CD4-positive, CD25-positive, alpha-beta regulatory T cell (primary cell): ENCODE results near the gene TNP2. TPM values are rescaled to one million over a fixed set of nuclear protein-coding genes. Genes with fewer than 3 reads are reported as not detected.
A peak's percentile ranks its signal among the peaks of the same experiment; 100 is the strongest.

ENCODE experiments used
- ATAC-seq, 2 donors: fragments of 150-1000 bp; cut with Tn5 transposase; one replicate each; pipeline ENCODE4 v1.10.0; 2021; ENCODE audit warnings: low read depth in 2 of 2, moderate number of reproducible peaks in 2 of 2, moderate library complexity in 1 of 2
- DNase-seq, 3 donors: peaks; one replicate each; pipeline versions ENCODE4 v3.0.0 to v3.0.0-alpha.2; 2012 to 2022; ENCODE audit warnings: mixed read lengths in 1 of 3
- H3K27ac ChIP-seq: one replicate; pipeline ENCODE4 v1.7.0; 2013; ENCODE audit warnings: mild to moderate bottlenecking, low read length; ENCODE audit not compliant: insufficient read depth, poor library complexity, severe bottlenecking
- H3K27me3 ChIP-seq: one replicate; pipeline ENCODE4 v1.7.0; 2013; ENCODE audit warnings: low read length; ENCODE audit not compliant: control insufficient read depth, insufficient read depth
- H3K36me3 ChIP-seq: one replicate; pipeline ENCODE4 v1.7.0; 2013; ENCODE audit warnings: mild to moderate bottlenecking, low read length, moderate library complexity; ENCODE audit not compliant: control insufficient read depth, insufficient read depth
- H3K4me1 ChIP-seq: 2 replicates; pipeline ENCODE4 v1.7.0; 2013; ENCODE audit warnings: mild to moderate bottlenecking, low read length; ENCODE audit not compliant: insufficient read depth, control insufficient read depth, poor library complexity, severe bottlenecking
- H3K4me3 ChIP-seq: one replicate; pipeline ENCODE4 v1.7.0; 2013; ENCODE audit warnings: low read depth, mild to moderate bottlenecking, low read length, moderate library complexity
- H3K9me3 ChIP-seq, 2 experiments: 1 replicate in 1 of 2; 2 replicates in 1 of 2; pipeline ENCODE4 v1.7.0; 2013; ENCODE audit warnings: low read length in 2 of 2, mild to moderate bottlenecking in 1 of 2, moderate library complexity in 1 of 2; ENCODE audit not compliant: control insufficient read depth in 2 of 2
- H3K27ac Mint-ChIP-seq, 3 donors: one replicate each; pipeline ENCODE4 v1.8.0; 2020 to 2022; ENCODE audit warnings: mild to moderate bottlenecking in 3 of 3, mixed read lengths in 3 of 3, moderate library complexity in 2 of 3
- H3K27me3 Mint-ChIP-seq: one replicate; pipeline ENCODE4 v1.8.0; 2022; ENCODE audit warnings: mild to moderate bottlenecking, mixed read lengths
- H3K36me3 Mint-ChIP-seq: one replicate; pipeline ENCODE4 v1.8.0; 2020; ENCODE audit warnings: mixed read lengths
- H3K4me1 Mint-ChIP-seq, 4 donors: one replicate each; pipeline ENCODE4 v1.8.0; 2020 to 2022; ENCODE audit warnings: mixed read lengths in 4 of 4, mild to moderate bottlenecking in 1 of 4
- H3K4me3 Mint-ChIP-seq, 4 donors: one replicate each; pipeline ENCODE4 v1.8.0; 2020 to 2022; ENCODE audit warnings: mild to moderate bottlenecking in 4 of 4, mixed read lengths in 4 of 4, moderate library complexity in 3 of 4
- H3K9me3 Mint-ChIP-seq, 7 donors: one replicate each; pipeline ENCODE4 v1.8.0; 2020 to 2022; ENCODE audit warnings: mixed read lengths in 7 of 7, mild to moderate bottlenecking in 3 of 7, moderate library complexity in 2 of 7
- polyA plus RNA-seq, 4 donors: library from polyadenylated mRNA; unstranded; fragments of 300-500 nt; fragmentation: Illumina TruSeq; gene quantifications; one replicate each; pipeline ENCODE4 v1.2.3, GENCODE V29; 2021
- total RNA-seq: library from RNA; stranded (reverse); gene quantifications from one replicate; pipeline ENCODE4 v1.2.3, GENCODE V29; 2022

TNP2 gene
- total RNA-seq, result not detected
- polyA plus RNA-seq, result not detected

DNA sequence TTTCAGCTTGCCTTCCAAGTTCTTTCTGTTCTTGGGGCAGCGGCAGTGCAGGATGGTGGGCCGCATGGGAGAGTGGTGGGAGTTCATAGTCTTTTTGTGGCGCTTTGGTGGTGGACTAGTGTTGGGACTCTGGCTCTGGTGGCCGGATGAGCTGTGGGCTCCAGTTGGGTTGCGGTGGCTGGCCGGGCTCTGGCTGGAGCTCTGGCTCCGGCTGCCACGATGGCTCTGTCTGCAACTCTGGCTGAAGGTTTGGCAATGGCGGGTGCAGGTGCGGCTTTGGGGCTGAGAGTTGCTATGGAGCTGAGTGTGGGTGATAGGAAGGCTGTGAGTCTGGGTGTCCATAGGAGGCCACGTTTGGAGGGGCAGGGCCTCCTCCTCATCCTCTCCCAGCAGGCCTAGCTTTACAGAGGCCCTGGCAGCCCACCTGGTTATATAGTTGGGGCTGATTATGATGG lies at the start of gene TNP2:
TSS of gene TNP2 (minus strand) at position 405 of the 455 bp plus-strand sequence. CDS start at position 342, 63 bp downstream.
- H3K27ac ChIP-seq, result no peak within 1 kb of the TSS
- DNase-seq (no peak), ATAC-seq (no peak)
- no peaks in the 10 kb centered on the region for H3K36me3 Mint-ChIP-seq
- peak within 1 kb of the TSS in 1 of 4 donors; percentile 55 for H3K4me3 Mint-ChIP-seq
- H3K9me3 ChIP-seq, result no peaks in the 10 kb centered on the region
- no peaks in the 10 kb centered on the region for H3K9me3 Mint-ChIP-seq
- H3K27ac Mint-ChIP-seq, result peak within 1 kb of the TSS in 1 of 3 donors; percentile 85
- no peaks in the 10 kb centered on the region for H3K36me3 ChIP-seq
- H3K27me3 Mint-ChIP-seq, result peaks cover 5% of the 10 kb centered on the region
- no peaks in the 10 kb centered on the region for H3K27me3 ChIP-seq
- H3K4me3 ChIP-seq, result no peak within 1 kb of the TSS
- peaks cover 3% of the 10 kb centered on the region for H3K4me1 ChIP-seq
- H3K4me1 Mint-ChIP-seq, result peaks cover 1 to 9% (median 4%) of the 10 kb centered on the region in 4 donors

DNA sequence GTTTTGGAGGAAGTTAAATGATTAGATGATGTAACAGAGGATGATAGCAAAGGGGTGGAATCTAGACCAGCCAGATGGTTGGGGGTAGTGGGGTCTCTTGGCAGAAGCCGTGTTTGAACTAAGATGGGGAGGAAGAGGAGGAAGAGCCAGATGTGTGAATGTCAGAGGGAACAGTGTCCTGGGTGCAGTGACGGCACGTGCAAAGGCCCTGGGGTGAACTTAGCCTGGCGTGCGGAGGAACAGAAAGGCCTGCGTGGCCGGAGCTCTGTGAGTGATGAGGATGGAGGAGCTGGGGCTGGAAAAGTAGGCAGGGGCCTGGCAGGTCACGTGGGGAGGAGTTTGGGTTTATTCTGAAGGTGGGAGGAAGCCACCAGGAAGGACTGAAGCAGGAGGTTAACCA lies 49.7 kb upstream of the TNP2 start:
- no peak for ATAC-seq
- Mint-ChIP-seq H3K9me3 (no peaks in the 10 kb centered on the region), H3K36me3 (no peaks in the 10 kb centered on the region), H3K4me3 (no peak overlapping the region), H3K27me3 (no peaks in the 10 kb centered on the region), H3K4me1 (peaks cover 0 to 9% (median 1%) of the 10 kb centered on the region in 4 donors), H3K27ac (no peak overlapping the region)
- no peak overlapping the region for H3K4me3 ChIP-seq
- H3K36me3 ChIP-seq, result no peaks in the 10 kb centered on the region
- no peak overlapping the region for H3K27ac ChIP-seq
- H3K9me3 ChIP-seq, result no peaks in the 10 kb centered on the region
- H3K4me1 ChIP-seq, result no peaks in the 10 kb centered on the region
- DNase-seq, result no peak
- no peaks in the 10 kb centered on the region for H3K27me3 ChIP-seq

DNA sequence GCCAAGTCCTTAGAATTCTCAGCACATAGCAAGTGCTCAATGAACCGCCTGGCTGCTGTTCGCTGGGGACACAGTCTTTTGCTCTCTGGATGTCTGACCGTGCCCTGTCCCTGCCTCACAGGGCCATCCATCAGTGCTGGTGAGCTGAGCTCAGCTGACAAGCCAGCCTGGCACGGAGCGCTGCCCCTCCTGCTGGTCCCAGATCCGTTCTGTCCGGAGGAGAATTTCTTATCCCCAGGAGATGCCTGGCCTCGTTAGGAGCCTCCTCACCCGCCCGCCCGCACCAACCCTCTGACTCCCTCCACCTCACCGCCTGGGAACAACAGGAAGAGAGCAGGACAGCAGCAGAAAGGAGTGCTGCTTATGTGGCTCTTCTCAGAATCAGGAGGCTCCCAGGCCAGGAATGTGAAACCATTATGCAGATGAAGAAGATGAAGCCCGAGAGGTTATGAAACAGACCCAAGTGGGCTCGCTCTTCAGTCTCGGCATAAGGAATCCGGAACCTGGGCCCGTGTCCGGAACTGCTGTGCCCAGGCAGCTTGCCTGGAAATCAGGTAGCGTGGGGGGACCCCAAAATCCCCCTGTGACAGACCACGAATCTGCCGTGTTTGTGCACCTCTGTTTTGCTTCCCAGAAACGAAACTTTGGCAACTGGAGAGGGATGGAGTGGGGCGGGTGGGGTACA lies 47.3 kb upstream of the TNP2 start:
- DNase-seq (no peak), ATAC-seq (no peak)
- Mint-ChIP-seq H3K36me3 (no peaks in the 10 kb centered on the region), H3K4me3 (no peak overlapping the region), H3K4me1 (peaks cover 0 to 22% (median 14%) of the 10 kb centered on the region in 4 donors), H3K27me3 (no peaks in the 10 kb centered on the region), H3K27ac (no peak overlapping the region), H3K9me3 (no peaks in the 10 kb centered on the region)
- Histone ChIP-seq H3K36me3 (no peaks in the 10 kb centered on the region), H3K27me3 (no peaks in the 10 kb centered on the region), H3K4me1 (peaks cover 18% of the 10 kb centered on the region), H3K9me3 (no peaks in the 10 kb centered on the region), H3K4me3 (no peak overlapping the region), H3K27ac (no peak overlapping the region)

- no peaks in the 10 kb centered on the region for H3K27me3 Mint-ChIP-seq
- H3K9me3 Mint-ChIP-seq, result no peaks in the 10 kb centered on the region
- DNase-seq, result no peak
- Histone ChIP-seq H3K27me3 (no peaks in the 10 kb centered on the region), H3K9me3 (no peaks in the 10 kb centered on the region), H3K27ac (no peak overlapping the region), H3K36me3 (no peaks in the 10 kb centered on the region), H3K4me1 (peaks cover 27% of the 10 kb centered on the region), H3K4me3 (no peak overlapping the region)
- H3K4me3 Mint-ChIP-seq, result no peak overlapping the region
- H3K36me3 Mint-ChIP-seq, result no peaks in the 10 kb centered on the region
- no peak overlapping the region for H3K27ac Mint-ChIP-seq
- peaks cover 0 to 31% (median 22%) of the 10 kb centered on the region in 4 donors for H3K4me1 Mint-ChIP-seq
- no peak for ATAC-seq
Observed at GRCh38 chr16:11315510-11315909, 46.4 kb upstream of the TNP2 start.

- peaks cover 34% of the 10 kb centered on the region for H3K4me1 ChIP-seq
- no peaks in the 10 kb centered on the region for H3K9me3 Mint-ChIP-seq
- no peaks in the 10 kb centered on the region for H3K27me3 Mint-ChIP-seq
- H3K4me3 ChIP-seq, result no peak overlapping the region
- no peaks in the 10 kb centered on the region for H3K36me3 Mint-ChIP-seq
- no peak overlapping the region for H3K4me3 Mint-ChIP-seq
- ATAC-seq (no peak), DNase-seq (no peak)
- no peaks in the 10 kb centered on the region for H3K9me3 ChIP-seq
- no peaks in the 10 kb centered on the region for H3K36me3 ChIP-seq
- H3K27ac ChIP-seq, result no peak overlapping the region
- H3K4me1 Mint-ChIP-seq, result peaks cover 0 to 38% (median 23%) of the 10 kb centered on the region in 4 donors
- H3K27me3 ChIP-seq, result no peaks in the 10 kb centered on the region
- H3K27ac Mint-ChIP-seq, result no peak overlapping the region
Observed at GRCh38 chr16:11314309-11314894, 45.3 kb upstream of the TNP2 start.

- no peaks in the 10 kb centered on the region for H3K36me3 ChIP-seq
- H3K4me1 ChIP-seq, result peaks cover 41% of the 10 kb centered on the region
- Mint-ChIP-seq H3K27me3 (no peaks in the 10 kb centered on the region), H3K4me3 (peak overlapping the region in 1 of 4 donors; percentile 20), H3K27ac (peak overlapping the region; percentile 82 to 95 (median 88)), H3K9me3 (no peaks in the 10 kb centered on the region), H3K4me1 (peaks cover 0 to 38% (median 22%) of the 10 kb centered on the region in 4 donors), H3K36me3 (no peaks in the 10 kb centered on the region)
- DNase-seq (no peak), ATAC-seq (no peak)
- H3K9me3 ChIP-seq, result no peaks in the 10 kb centered on the region
- H3K27me3 ChIP-seq, result no peaks in the 10 kb centered on the region
- H3K4me3 ChIP-seq, result no peak overlapping the region
- no peak overlapping the region for H3K27ac ChIP-seq
Observed at GRCh38 chr16:11313493-11314308, 44.6 kb upstream of the TNP2 start.

DNA sequence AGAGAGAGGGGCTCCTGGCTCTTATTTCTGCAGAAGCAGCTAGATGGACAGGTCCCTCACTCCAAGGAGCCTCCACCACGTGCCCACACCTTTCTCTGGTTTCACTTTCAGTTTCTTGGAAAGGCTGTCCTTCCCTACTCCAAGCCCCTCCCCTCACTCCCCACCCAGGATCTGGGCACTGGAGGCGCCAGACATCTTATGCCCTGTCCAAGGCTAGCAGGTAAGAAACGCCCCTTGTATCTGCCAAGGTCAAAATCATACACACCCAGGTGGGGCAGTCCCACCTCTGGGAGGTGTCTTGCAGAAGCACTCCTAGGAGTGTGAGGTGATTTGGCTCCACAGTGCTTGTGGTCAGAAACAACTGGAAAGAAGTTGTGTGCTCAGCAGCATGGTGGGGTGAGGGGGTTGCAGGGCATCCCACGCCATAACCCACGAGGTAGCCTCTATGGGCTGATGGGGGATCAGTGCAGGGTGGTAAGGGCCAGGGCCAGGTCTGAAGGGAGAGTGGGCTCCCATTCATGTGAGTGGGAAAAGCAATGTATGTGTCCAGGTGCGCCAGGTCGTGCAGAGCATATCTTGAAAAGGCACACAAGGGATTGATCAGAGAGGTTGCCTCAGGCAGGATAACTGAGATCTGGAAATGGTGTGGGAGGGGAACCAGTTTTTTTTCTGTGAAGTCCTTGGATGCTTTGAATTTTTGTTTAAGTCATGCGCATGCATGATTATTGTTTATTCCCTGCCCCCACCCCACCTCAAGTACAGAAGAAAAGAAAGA lies 43.8 kb upstream of the TNP2 start:
- ATAC-seq, result peak in 1 of 2 donors; percentile 32
- Mint-ChIP-seq H3K4me3 (peak overlapping the region in 3 of 4 donors; percentile 20 to 58 (median 46)), H3K27ac (peak overlapping the region; percentile 53 to 95 (median 82)), H3K36me3 (no peaks in the 10 kb centered on the region), H3K9me3 (no peaks in the 10 kb centered on the region), H3K4me1 (peaks cover 0 to 40% (median 22%) of the 10 kb centered on the region in 4 donors), H3K27me3 (no peaks in the 10 kb centered on the region)
- Histone ChIP-seq H3K27me3 (no peaks in the 10 kb centered on the region), H3K4me1 (peaks cover 43% of the 10 kb centered on the region), H3K9me3 (no peaks in the 10 kb centered on the region), H3K36me3 (no peaks in the 10 kb centered on the region), H3K4me3 (no peak overlapping the region), H3K27ac (no peak overlapping the region)
- peak in 1 of 3 donors; percentile 71 for DNase-seq
